ENCODE data around the gene UQCRQ. TPM values are rescaled to one million over a fixed set of nuclear protein-coding genes. Genes with fewer than 3 reads are reported as not detected.

The UQCRQ gene
- total and polyA plus RNA-seq, 2 donors (not counting 1 experiment from before 2014, with no cell fraction given), result 71.1 to 90.0 TPM

- H3K4me3 ChIP-seq (ENCODE audit: control extremely low read depth in 1 of 5, extremely low read depth in 1 of 5, insufficient read depth in 1 of 5, low read depth in 2 of 5, low read length in 4 of 5), result no peak overlapping the region
- H3K9me3 ChIP-seq (ENCODE audit: control extremely low read depth in 1 of 3, control insufficient read depth in 2 of 3, insufficient read depth in 1 of 3, low read length in 2 of 3), result peaks cover 0 to 4% (median 0%) of the 10 kb centered on the region in 3 donors
- WGBS (ENCODE audit: insufficient coverage), result 100% methylated on average over 1 of the region's 1 CpG
- intact Hi-C loops (cut with micrococcal nuclease), result no loop called here
- no peak overlapping the region for H3K4me2 ChIP-seq (replicated peaks; ENCODE audit: low read depth, low read length, poor library complexity, severe bottlenecking)
- Mint-ChIP-seq H3K4me3 (no peak overlapping the region), H3K4me1 (peaks cover 14% of the 10 kb centered on the region), H3K9me3 (ENCODE audit: insufficient read depth) (no peaks in the 10 kb centered on the region), H3K27ac (no peak overlapping the region), H3K27me3 (peaks cover 29% of the 10 kb centered on the region)
- H3K27me3 ChIP-seq (replicated peaks in 1 of 4; ENCODE audit: control extremely low read depth in 1 of 4, control insufficient read depth in 3 of 4, insufficient read depth in 4 of 4, low read length in 3 of 4), result peaks cover 0 to 65% (median 34%) of the 10 kb centered on the region in 4 experiments
- POLR2A ChIA-PET, result interaction anchor here (0.5 kb wide), 1 partner anchor 405 kb away, joined by 3 read pairs; no protein-coding TSS in a partner anchor
- no peak overlapping the region for H3K27ac ChIP-seq (ENCODE audit: low read length in 2 of 2)
- ATAC-seq (ENCODE audit: low read depth), result no peak
- H4K20me1 ChIP-seq (ENCODE audit: control insufficient read depth, insufficient read depth, low read length, poor library complexity, severe bottlenecking), result no peaks in the 10 kb centered on the region
- no peak for DNase-seq
- CTCF ChIA-PET, result interaction anchor here (0.8 to 6.2 kb wide), 9 partner anchors 10 to 583 kb away, joined by 3 to 66 read pairs (median 16); partner anchors contain the start of gene SHROOM1
- no peaks in the 10 kb centered on the region for H3K36me3 ChIP-seq (replicated peaks in 1 of 2; ENCODE audit: control extremely low read depth in 1 of 2, control insufficient read depth in 1 of 2, extremely low read depth in 1 of 2, insufficient read depth in 2 of 2, low read length in 1 of 2)
- H2AFZ ChIP-seq (ENCODE audit: insufficient read depth, low read depth, low read length, poor library complexity, severe bottlenecking), result no peak overlapping the region
- H3K9ac ChIP-seq (ENCODE audit: low read length), result no peak overlapping the region
- peaks cover 33 to 37% of the 10 kb centered on the region in 2 donors for H3K4me1 ChIP-seq (ENCODE audit: control insufficient read depth in 2 of 2, insufficient read depth in 2 of 2, low read length in 2 of 2)
- H3K79me2 ChIP-seq (ENCODE audit: control insufficient read depth, insufficient read depth, low read length), result no peaks in the 10 kb centered on the region
- TF ChIP-seq EZH2 (IDR thresholded peaks at IDR 0.05; ENCODE audit: borderline replicate concordance, insufficient read depth, low read depth, low read length, poor library complexity, severe bottlenecking) (no peak), CTCF (IDR thresholded peaks at IDR 0.05) (no peak)
Observed at GRCh38 chr5:132821791-132822190, 44.7 kb upstream of the UQCRQ start.

GRCh38 chr5:132822650-132823480 is 43.6 kb upstream of the UQCRQ start:
- H3K4me3 Mint-ChIP-seq, result no peak overlapping the region
- H3K9me3 ChIP-seq (ENCODE audit: control extremely low read depth in 1 of 3, control insufficient read depth in 2 of 3, insufficient read depth in 1 of 3, low read length in 2 of 3), result peaks cover 0 to 4% (median 0%) of the 10 kb centered on the region in 3 donors
- intact Hi-C loops (cut with micrococcal nuclease), result no loop called here
- no peaks in the 10 kb centered on the region for H3K9me3 Mint-ChIP-seq (ENCODE audit: insufficient read depth)
- H3K36me3 ChIP-seq (replicated peaks in 1 of 2; ENCODE audit: control extremely low read depth in 1 of 2, control insufficient read depth in 1 of 2, extremely low read depth in 1 of 2, insufficient read depth in 2 of 2, low read length in 1 of 2), result no peaks in the 10 kb centered on the region
- no peak overlapping the region for H3K9ac ChIP-seq (ENCODE audit: low read length)
- ATAC-seq (ENCODE audit: low read depth) (no peak), DNase-seq (no peak)
- peaks cover 18% of the 10 kb centered on the region for H3K4me1 Mint-ChIP-seq
- H3K79me2 ChIP-seq (ENCODE audit: control insufficient read depth, insufficient read depth, low read length), result no peaks in the 10 kb centered on the region
- peaks cover 38% of the 10 kb centered on the region for H3K27me3 Mint-ChIP-seq
- no peaks in the 10 kb centered on the region for H4K20me1 ChIP-seq (ENCODE audit: control insufficient read depth, insufficient read depth, low read length, poor library complexity, severe bottlenecking)
- H3K4me1 ChIP-seq (ENCODE audit: control insufficient read depth in 2 of 2, insufficient read depth in 2 of 2, low read length in 2 of 2), result peaks cover 33 to 37% of the 10 kb centered on the region in 2 donors
- no peak for TF ChIP-seq CTCF (IDR thresholded peaks at IDR 0.05)
- TF ChIP-seq EZH2 (IDR thresholded peaks at IDR 0.05; ENCODE audit: borderline replicate concordance, insufficient read depth, low read depth, low read length, poor library complexity, severe bottlenecking), result no peak
- no peak overlapping the region for H3K27ac ChIP-seq (ENCODE audit: low read length in 2 of 2)
- peak overlapping the region; percentile 41 for H3K4me2 ChIP-seq (replicated peaks; ENCODE audit: low read depth, low read length, poor library complexity, severe bottlenecking)
- ChIA-PET POLR2A (interaction anchor here (0.6 kb wide), 1 partner anchor 59 kb away, joined by 11 read pairs; no protein-coding TSS in a partner anchor), CTCF (interaction anchor here (0.6 to 6.2 kb wide), 5 partner anchors 8 to 320 kb away, joined by 3 to 66 read pairs (median 3); no protein-coding TSS in a partner anchor)
- H3K4me3 ChIP-seq (ENCODE audit: control extremely low read depth in 1 of 5, extremely low read depth in 1 of 5, insufficient read depth in 1 of 5, low read depth in 2 of 5, low read length in 4 of 5), result no peak overlapping the region
- H3K27me3 ChIP-seq (replicated peaks in 1 of 4; ENCODE audit: control extremely low read depth in 1 of 4, control insufficient read depth in 3 of 4, insufficient read depth in 4 of 4, low read length in 3 of 4), result peaks cover 0 to 75% (median 38%) of the 10 kb centered on the region in 4 experiments
- whole genome bisulfite sequencing (ENCODE audit: insufficient coverage), result 21% methylated on average over 63 of the region's 68 CpGs
- no peak overlapping the region for H3K27ac Mint-ChIP-seq
- H2AFZ ChIP-seq (ENCODE audit: insufficient read depth, low read depth, low read length, poor library complexity, severe bottlenecking), result peak overlapping the region; percentile 50
